ENCODE results near the gene TRIM77.
"Not testable (repeated sequence)": the region's sequence is repeated elsewhere in the genome, so short reads cannot be mapped to it uniquely, and the experiment has no call there.

TRIM77 gene

GRCh38 chr11:89709999-89710398 lies at the start of gene TRIM77:
TRIM77 (plus strand) TSS chr11:89710299; CDS start chr11:89710299, 0 bp downstream.
- DNase-seq (ENCODE audit: low read depth): not testable (repeated sequence)

- no peak for DNase-seq (ENCODE audit: low read depth)
Measured at GRCh38 chr11:89667001-89667400, 43.1 kb upstream of the TRIM77 start.

DNA sequence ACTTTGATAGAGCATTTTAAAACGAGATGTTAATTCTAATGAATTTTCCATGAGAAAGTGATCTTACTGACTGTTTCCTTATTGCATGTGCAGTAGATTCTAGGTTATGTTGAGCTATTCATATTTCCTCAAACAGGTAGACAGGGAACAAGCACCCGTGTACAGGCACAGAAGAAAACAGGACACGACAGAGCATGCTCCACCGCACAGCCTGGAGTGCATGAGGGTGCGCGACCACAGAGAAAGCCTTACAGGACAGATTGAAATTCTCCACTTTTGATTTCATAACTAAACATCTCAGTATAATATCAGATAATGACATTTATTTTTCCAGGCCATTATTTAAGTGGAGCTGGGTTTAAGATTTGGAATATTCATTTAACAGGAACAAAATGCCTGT lies 41.9 kb upstream of the TRIM77 start:
- not testable (repeated sequence) for DNase-seq (ENCODE audit: low read depth)

DNA sequence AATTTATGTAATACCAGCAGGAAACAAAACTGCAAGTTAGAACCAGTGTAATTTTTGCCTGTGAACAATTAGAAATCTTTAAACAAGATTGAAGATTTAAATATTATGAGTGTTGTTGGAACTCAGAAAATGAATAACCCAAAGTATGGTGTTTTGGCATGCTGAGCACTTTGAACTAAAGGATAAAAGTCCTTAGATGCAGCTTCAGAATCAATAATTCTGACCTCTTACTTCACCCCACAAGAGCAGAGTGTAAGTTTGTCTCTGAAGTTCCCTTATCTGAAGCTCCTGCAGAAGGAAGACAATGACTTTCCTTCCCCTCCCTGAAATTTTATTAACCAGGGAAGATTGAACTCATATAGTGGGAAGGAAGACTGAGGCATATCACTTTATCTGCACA lies 40.5 kb upstream of the TRIM77 start:
- DNase-seq (ENCODE audit: low read depth): not testable (repeated sequence)

- DNase-seq (ENCODE audit: low read depth): not testable (repeated sequence)
Measured at GRCh38 chr11:89669993-89670669, 40.0 kb upstream of the TRIM77 start.

- DNase-seq (ENCODE audit: low read depth): not testable (repeated sequence)
Measured at GRCh38 chr11:89672547-89672946, 37.6 kb upstream of the TRIM77 start.

DNA sequence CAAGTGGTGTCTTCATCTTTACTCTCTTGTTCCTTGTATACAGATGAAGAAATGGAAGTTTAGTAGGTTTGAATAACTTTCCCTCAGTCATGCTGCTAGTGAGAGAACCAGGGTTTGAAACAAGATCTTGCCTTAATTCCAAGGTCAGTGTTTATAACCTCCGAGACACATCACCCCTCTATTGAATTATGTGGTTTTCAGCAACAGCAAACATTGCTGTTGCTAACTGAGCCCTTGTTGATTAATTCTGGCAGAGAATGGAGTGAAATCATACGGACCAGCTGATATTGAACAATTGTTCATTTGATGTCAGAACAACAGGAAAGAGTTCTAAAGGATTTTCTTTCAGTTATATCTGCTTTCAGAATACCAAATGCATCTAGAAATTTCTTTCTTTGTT lies 36.7 kb upstream of the TRIM77 start:
- not testable (repeated sequence) for DNase-seq (ENCODE audit: low read depth)

DNA sequence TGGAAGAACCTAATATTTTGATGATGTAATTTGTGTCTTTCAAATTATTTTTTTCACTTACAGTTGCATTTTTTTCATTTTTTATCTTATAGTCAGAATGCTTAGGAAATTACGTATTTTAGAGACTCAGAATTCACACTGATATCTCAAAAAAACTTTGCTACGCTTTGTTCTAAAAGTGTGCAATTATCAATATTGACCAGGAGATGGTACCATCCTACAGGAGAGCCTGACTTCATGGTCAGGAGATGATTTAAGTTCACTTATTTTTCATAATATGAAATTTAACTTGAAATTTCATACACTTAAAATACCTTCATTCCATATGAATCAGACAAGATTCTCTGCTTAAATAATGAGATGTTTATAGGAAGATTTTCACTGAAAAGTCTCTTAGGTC lies 34.7 kb upstream of the TRIM77 start:
- not testable (repeated sequence) for DNase-seq (ENCODE audit: low read depth)

DNA sequence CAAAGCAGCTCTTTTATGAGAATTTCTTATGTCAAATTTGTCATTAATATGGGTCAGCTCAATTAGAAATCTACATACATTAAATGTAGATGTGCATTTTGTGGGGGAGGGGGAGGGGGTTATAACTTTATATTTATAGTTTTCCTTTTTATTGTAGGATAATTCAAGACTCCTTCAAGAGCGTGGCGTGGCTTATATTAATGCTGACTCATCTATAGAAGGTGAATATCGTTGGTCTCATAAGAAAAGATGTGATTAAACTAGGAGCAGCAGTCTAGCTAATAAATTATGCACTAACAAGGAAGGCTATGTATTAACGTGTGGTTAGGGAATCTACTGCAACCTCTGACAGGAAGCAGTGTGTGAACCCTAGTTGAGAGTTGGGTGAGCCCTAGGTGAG lies 34.2 kb upstream of the TRIM77 start:
- DNase-seq (ENCODE audit: low read depth): not testable (repeated sequence)

DNA sequence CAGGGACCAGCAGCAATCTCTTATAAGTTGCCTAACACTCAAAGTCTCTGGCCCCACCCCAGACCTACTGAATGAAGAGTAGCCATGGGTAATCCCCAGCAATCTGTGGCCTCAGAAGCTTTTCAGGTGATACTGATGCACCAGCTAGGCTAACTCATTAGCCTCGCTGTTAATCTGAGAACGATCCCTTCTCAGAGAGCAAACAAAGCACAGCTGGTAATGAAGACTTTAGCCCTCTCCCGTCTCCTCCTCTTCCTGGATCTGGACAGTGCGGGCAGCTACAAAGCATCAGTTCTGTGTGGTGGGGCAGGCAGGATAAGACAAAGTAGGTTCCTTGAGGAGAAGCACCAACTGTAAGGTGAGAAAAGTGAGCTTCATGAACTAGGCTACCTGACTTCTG lies 3.0 kb upstream of the TRIM77 start:
- DNase-seq (ENCODE audit: low read depth): not testable (repeated sequence)

DNA sequence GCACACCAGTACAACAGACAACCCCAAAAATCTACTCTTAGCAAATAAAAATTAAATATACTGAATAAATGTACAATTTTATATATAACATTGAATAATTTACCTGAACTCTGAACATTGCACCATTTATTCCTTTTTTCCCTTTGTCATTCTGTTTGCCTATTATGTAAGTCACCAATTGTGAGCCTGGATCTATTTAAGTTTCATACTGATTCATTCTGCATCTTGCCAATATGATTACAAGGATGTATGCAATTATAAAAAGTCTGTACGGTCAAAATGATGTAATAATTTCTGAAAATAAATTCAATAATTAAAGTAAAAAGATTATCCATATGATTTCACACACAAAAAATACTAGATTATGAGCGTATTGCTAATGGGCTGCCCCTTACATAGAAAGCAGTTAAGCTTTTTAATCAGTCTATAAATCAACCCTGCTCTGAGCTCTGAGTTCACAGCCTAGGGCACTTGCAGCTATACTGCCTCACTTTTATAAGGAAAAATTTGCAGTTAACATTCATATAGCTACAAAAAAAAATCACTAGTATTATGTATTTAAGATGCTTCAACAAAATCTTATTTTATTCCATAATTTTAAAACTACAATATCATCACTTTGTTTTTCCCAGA lies 14.9 kb downstream of the TRIM77 start:
- not testable (repeated sequence) for DNase-seq (ENCODE audit: low read depth)

- not testable (repeated sequence) for DNase-seq (ENCODE audit: low read depth)
Measured at GRCh38 chr11:89730215-89730614, 20.1 kb downstream of the TRIM77 start.

GRCh38 chr11:89736566-89736965 lies 26.5 kb downstream of the TRIM77 start:
- DNase-seq (ENCODE audit: low read depth): no peak

- no peak for DNase-seq (ENCODE audit: low read depth)
Measured at GRCh38 chr11:89737116-89737515, 27.0 kb downstream of the TRIM77 start.

DNA sequence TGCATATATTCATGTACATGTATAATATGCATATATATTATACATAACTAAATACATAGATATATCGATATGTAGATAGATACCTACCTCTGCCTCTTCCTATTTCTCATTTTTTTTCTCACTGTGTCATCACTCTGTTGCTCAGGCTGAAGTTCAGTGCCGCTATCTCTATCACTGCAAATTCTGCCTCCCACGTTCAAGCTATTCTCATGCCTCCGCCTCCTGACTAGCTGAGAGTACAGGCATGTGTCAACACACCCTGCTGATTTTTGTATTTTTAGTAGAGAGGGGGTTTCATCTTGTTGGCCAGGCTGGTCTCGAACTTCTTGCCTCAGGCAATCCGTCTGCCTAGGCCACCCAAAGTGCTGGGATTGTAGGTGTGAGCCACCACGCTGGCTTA lies 31.3 kb downstream of the TRIM77 start:
- DNase-seq (ENCODE audit: low read depth): not testable (repeated sequence)

DNA sequence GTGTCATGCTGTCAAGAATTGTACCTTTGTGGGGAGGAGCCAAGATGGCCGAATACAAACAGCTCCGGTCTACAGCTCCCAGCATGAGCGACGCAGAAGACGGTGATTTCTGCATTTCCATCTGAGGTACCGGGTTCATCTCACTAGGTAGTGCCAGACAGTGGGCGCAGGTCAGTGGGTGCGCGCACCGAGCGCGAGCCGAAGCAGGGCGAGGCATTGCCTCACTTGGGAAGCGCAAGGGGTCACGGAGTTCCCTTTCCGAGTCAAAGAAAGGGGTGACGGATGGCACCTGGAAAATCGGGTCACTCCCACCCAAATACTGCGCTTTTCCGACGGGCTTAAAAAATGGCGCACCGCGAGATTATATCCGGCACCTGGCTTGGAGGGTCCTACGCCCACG lies 34.1 kb downstream of the TRIM77 start:
- not testable (repeated sequence) for DNase-seq (ENCODE audit: low read depth)

- not testable (repeated sequence) for DNase-seq (ENCODE audit: low read depth)
Measured at GRCh38 chr11:89750822-89751221, 40.7 kb downstream of the TRIM77 start.

Data from stimulated activated CD8-positive, alpha-beta memory T cell treated with anti-CD3 and anti-CD28 coated beads, Interleukin-4, amount 100 ng/mL, for 24 hours (primary cell).